A549 (cell line): Measurements from ENCODE around the gene MIA2. TPM values are rescaled to one million over a fixed set of nuclear protein-coding genes. Genes with fewer than 3 reads are reported as not detected.
A peak's percentile ranks its signal among the peaks of the same experiment; 100 is the strongest.

Experiments used
- ATAC-seq, 2 experiments: fragments of 200-7000 bp in 1 of 2; fragments of >200 bp in 1 of 2; cut with Nextera tagmentation in 1 of 2; cut with Tn5 transposase in 1 of 2; 3 replicates each; pipeline versions ENCODE4 v1.8.0 to v1.9.1; 2018 to 2020; ENCODE audit warnings: mild to moderate bottlenecking in 1 of 2, moderate library complexity in 1 of 2
- CTCF ChIA-PET: fragments of 300-600 bp; sonication (Branson Sonifier 250); formaldehyde crosslinking; extraction: SDS; loops from one replicate; lab custom pipeline; 2021; ENCODE audit warnings: antibody characterized with exemption, inconsistent platforms; lab: Yijun Ruan, JAX
- POLR2A ChIA-PET: fragments of 350-600 bp; formaldehyde crosslinking; extraction: SDS; loops from one replicate; lab custom pipeline; 2021; ENCODE audit warnings: antibody characterized with exemption, inconsistent platforms; lab: Yijun Ruan, JAX
- DNase-seq, 2 experiments: peaks; one replicate each; pipeline versions ENCODE4 v3.0.0 to v3.0.0-alpha.2; 2011 to 2016; ENCODE audit warnings: low read depth in 1 of 2, low spot score in 1 of 2
- FAIRE-seq: peaks from 2 replicates; lab custom pipeline; 2011; peaks lifted over from hg19 to GRCh38; lab: Jason Lieb, UNC
- H3K27ac ChIP-seq, 2 experiments: fragments of >200 bp; sonication (Bioruptor Twin); formaldehyde crosslinking; 3 replicates each; pipeline ENCODE4 v1.5.1; 2016 to 2017
- H3K4me1 ChIP-seq: fragments of >200 bp; sonication (Bioruptor Twin); formaldehyde crosslinking; 3 replicates; pipeline ENCODE4 v1.6.1; 2016
- H3K4me2 ChIP-seq: fragments of >200 bp; sonication (Bioruptor Twin); formaldehyde crosslinking; 3 replicates; pipeline ENCODE4 v1.6.1; 2016
- H3K4me3 ChIP-seq: fragments of >200 bp; sonication (Bioruptor Twin); formaldehyde crosslinking; 3 replicates; pipeline ENCODE4 v1.5.1; 2016
- H3K9me3 ChIP-seq: fragments of >200 bp; sonication (Bioruptor Twin); formaldehyde crosslinking; 3 replicates; pipeline ENCODE4 v1.6.1; 2016
- CBX2 ChIP-seq: fragments of 200-600 bp; sonication (generic); IDR thresholded peaks from 2 replicates; pipeline ENCODE4 v1.6.1; 2016; ENCODE audit warnings: low read depth, mild to moderate bottlenecking, borderline replicate concordance
- CEBPB ChIP-seq, 2 experiments: fragments of >200 bp in 1 of 2; sonication (Bioruptor Twin) in 1 of 2; formaldehyde crosslinking in 1 of 2; IDR thresholded peaks; 2 replicates each; pipeline ENCODE4 v1.6.1; 2012 to 2016
- CHD2 ChIP-seq: fragments of 150-350 bp; IDR thresholded peaks from 2 replicates; pipeline ENCODE4 v1.6.1; 2014; ENCODE audit warnings: low read length; ENCODE audit not compliant: partially characterized antibody
- EP300 ChIP-seq, 2 experiments: fragments of >200 bp; sonication (Bioruptor Twin); formaldehyde crosslinking; IDR thresholded peaks; 2 replicates in 1 of 2; 3 replicates in 1 of 2; pipeline ENCODE4 v1.6.1; 2016 to 2017
- ESRRA ChIP-seq: fragments of 150-350 bp; IDR thresholded peaks from 2 replicates; pipeline ENCODE4 v1.6.1; 2014; ENCODE audit warnings: mild to moderate bottlenecking, low read length, borderline replicate concordance
- FOSB ChIP-seq: fragments of 250-450 bp; sonication (Bioruptor Pico); IDR thresholded peaks from 2 replicates; pipeline ENCODE4 v1.5.0; 2020; ENCODE audit warnings: mild to moderate bottlenecking, moderate library complexity
- FOSL2 ChIP-seq, 2 experiments: fragments of 450-650 bp in 1 of 2; fragments of >200 bp in 1 of 2; sonication (Bioruptor Twin) in 1 of 2; formaldehyde crosslinking; IDR thresholded peaks; 2 replicates each; pipeline versions ENCODE4 v1.5.0 to v1.6.1; 2016 to 2020; ENCODE audit warnings: mild to moderate bottlenecking in 1 of 2, moderate library complexity in 1 of 2
- HOXB5 ChIP-seq: fragments of 250-450 bp; sonication (Bioruptor Pico); IDR thresholded peaks from 2 replicates; pipeline ENCODE4 v1.5.0; 2020; ENCODE audit warnings: mild to moderate bottlenecking, moderate library complexity
- KDM1A ChIP-seq: fragments of 200-600 bp; sonication (generic); IDR thresholded peaks from 2 replicates; pipeline ENCODE4 v1.6.1; 2016; ENCODE audit warnings: low read depth, mild to moderate bottlenecking
- KDM5A ChIP-seq: fragments of 200-600 bp; sonication (generic); IDR thresholded peaks from 2 replicates; pipeline ENCODE4 v1.6.1; 2016; ENCODE audit warnings: antibody characterized with exemption, mild to moderate bottlenecking
- MAFK ChIP-seq: fragments of 450-650 bp; IDR thresholded peaks from 2 replicates; pipeline ENCODE4 v1.6.1; 2014; ENCODE audit not compliant: partially characterized antibody
- MAZ ChIP-seq: fragments of 150-350 bp; IDR thresholded peaks from 2 replicates; pipeline ENCODE4 v1.6.1; 2014; ENCODE audit warnings: antibody characterized with exemption, low read depth, low read length, borderline replicate concordance
- NPAS2 ChIP-seq: fragments of 250-450 bp; sonication (Bioruptor Pico); IDR thresholded peaks from 2 replicates; pipeline ENCODE4 v1.8.0; 2022; ENCODE audit warnings: mild to moderate bottlenecking, moderate library complexity, borderline replicate concordance
- RFX5 ChIP-seq: fragments of 450-650 bp; IDR thresholded peaks from 2 replicates; pipeline ENCODE4 v1.7.1; 2014; ENCODE audit warnings: antibody characterized with exemption, mild to moderate bottlenecking, moderate library complexity
- TP53 ChIP-seq: fragments of 250-450 bp; sonication (Bioruptor Pico); IDR thresholded peaks from 2 replicates; pipeline ENCODE4 v1.5.0; 2021; ENCODE audit warnings: mild to moderate bottlenecking, moderate library complexity
- USF2 ChIP-seq: fragments of 450-650 bp; IDR thresholded peaks from 2 replicates; pipeline ENCODE4 v1.6.1; 2014; ENCODE audit warnings: antibody characterized with exemption
- ZFP36 ChIP-seq: fragments of 450-650 bp; IDR thresholded peaks from 2 replicates; pipeline ENCODE4 v1.6.1; 2014; ENCODE audit warnings: borderline replicate concordance; ENCODE audit not compliant: partially characterized antibody
- WGBS: methylation state at CpG from one replicate; pipeline ENCODE4 v1.1.6; 2017; ENCODE audit errors: missing lambda C conversion rate; 5-methylcytosine and 5-hydroxymethylcytosine counted together
- polyA plus RNA-seq, 4 experiments: library from polyadenylated mRNA; depleted of rRNA in 3 of 4; stranded (reverse); fragments of >200 nt; fragmentation: RNase III in 1 of 4; extraction: RNeasy Plus Mini Kit Qiagen cat#74134 plus additional on column Dnase treatment in 1 of 4; gene quantifications; 2 replicates in 3 of 4; 3 replicates in 1 of 4; pipeline ENCODE4 v1.2.3, GENCODE V29; 2011 to 2017
- TF ChIP-seq, protein P1 (sequence below): fragments of 200-600 bp; sonication (generic); IDR thresholded peaks from 2 replicates; pipeline ENCODE4 v1.6.1; 2016; ENCODE audit warnings: antibody characterized with exemption, mild to moderate bottlenecking, moderate library complexity
- TF ChIP-seq, protein P2 (sequence below): fragments of >200 bp; sonication (Bioruptor Twin); formaldehyde crosslinking; IDR thresholded peaks from 3 replicates; pipeline ENCODE4 v1.6.1; 2016

MIA2 gene
- polyA plus RNA-seq, 2 of the 4 experiments (the other 2 are of a cell fraction) = 25.4 to 73.9 TPM

GRCh38 chr14:39272918-39273317 is 39.2 kb downstream of the MIA2 start:
- Histone ChIP-seq H3K27ac (no peak overlapping the region), H3K4me2 (no peak overlapping the region), H3K4me3 (no peak overlapping the region), H3K4me1 (peaks cover 26% of the 10 kb centered on the region), H3K9me3 (no peaks in the 10 kb centered on the region)
- DNase-seq (no peak), FAIRE-seq (no peak), ATAC-seq (no peak)
- CTCF ChIA-PET = no interaction called here
- TF ChIP-seq USF2 (no peak), CHD2 (no peak), TP53 (CRISPR knock-in tag) (no peak), CBX2 (no peak), NPAS2 (CRISPR knock-in tag) (no peak), KDM5A (no peak), KDM1A (no peak), MAZ (no peak), HOXB5 (CRISPR knock-in tag) (no peak), FOSL2 (IDR thresholded peaks at IDR 0.05) (no peak), FOSL2 (CRISPR knock-in tag; IDR thresholded peaks at IDR 0.05) (no peak), ZFP36 (no peak), FOSB (no peak)
- TF ChIP-seq, protein P1, sequence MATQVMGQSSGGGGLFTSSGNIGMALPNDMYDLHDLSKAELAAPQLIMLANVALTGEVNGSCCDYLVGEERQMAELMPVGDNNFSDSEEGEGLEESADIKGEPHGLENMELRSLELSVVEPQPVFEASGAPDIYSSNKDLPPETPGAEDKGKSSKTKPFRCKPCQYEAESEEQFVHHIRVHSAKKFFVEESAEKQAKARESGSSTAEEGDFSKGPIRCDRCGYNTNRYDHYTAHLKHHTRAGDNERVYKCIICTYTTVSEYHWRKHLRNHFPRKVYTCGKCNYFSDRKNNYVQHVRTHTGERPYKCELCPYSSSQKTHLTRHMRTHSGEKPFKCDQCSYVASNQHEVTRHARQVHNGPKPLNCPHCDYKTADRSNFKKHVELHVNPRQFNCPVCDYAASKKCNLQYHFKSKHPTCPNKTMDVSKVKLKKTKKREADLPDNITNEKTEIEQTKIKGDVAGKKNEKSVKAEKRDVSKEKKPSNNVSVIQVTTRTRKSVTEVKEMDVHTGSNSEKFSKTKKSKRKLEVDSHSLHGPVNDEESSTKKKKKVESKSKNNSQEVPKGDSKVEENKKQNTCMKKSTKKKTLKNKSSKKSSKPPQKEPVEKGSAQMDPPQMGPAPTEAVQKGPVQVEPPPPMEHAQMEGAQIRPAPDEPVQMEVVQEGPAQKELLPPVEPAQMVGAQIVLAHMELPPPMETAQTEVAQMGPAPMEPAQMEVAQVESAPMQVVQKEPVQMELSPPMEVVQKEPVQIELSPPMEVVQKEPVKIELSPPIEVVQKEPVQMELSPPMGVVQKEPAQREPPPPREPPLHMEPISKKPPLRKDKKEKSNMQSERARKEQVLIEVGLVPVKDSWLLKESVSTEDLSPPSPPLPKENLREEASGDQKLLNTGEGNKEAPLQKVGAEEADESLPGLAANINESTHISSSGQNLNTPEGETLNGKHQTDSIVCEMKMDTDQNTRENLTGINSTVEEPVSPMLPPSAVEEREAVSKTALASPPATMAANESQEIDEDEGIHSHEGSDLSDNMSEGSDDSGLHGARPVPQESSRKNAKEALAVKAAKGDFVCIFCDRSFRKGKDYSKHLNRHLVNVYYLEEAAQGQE = no peak
- POLR2A ChIA-PET = no interaction called here
- 92% methylated on average over 1 of the region's 1 CpG for WGBS

DNA sequence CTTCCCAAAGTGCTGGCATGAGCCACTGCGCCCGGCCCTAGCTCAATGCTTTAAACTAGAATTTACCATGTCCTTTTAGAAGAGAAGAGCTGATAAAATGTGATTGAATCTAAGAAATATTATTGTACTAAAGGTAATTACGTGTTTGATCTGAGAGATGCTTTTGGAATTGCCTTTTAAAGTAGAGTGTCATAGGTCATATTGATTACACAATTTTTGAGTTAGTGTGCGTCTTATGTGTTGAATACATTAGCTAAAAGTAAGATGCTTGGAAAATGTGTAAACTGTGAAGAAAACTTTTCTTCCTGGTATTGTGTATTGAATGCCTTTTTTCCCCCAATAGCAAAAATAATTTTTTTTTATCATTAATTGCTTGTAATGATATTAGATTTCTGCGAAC is 41.7 kb downstream of the MIA2 start:
- CTCF ChIA-PET = interaction anchor here (1.5 kb wide), 1 partner anchor 105 kb away, joined by 5 read pairs; the partner anchor contains the start of gene TRAPPC6B

DNA sequence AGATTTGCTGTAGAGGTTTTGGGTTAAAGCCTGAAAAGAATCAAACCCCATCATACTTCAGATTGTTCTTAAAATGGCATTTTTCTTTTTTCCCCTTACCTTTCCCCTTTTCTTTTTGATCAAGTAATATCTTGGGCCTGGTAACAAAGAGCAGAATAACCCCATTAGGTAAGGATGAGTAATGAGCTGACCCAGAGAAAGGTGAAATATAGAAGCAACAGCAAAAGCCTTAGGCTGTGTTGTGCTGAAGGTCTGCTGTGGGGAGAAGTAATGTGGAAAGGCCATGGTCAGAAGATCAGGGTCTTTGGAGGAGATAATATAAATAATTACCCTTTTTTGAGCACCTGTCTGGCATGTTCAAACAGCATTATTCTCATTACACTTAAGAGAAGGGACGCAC is 42.3 kb downstream of the MIA2 start:
- H3K9me3 ChIP-seq = no peaks in the 10 kb centered on the region
- CTCF ChIA-PET = interaction anchor here (1.5 kb wide), 1 partner anchor 106 kb away, joined by 5 read pairs; the partner anchor contains the start of gene TRAPPC6B
- TF ChIP-seq, protein P2, sequence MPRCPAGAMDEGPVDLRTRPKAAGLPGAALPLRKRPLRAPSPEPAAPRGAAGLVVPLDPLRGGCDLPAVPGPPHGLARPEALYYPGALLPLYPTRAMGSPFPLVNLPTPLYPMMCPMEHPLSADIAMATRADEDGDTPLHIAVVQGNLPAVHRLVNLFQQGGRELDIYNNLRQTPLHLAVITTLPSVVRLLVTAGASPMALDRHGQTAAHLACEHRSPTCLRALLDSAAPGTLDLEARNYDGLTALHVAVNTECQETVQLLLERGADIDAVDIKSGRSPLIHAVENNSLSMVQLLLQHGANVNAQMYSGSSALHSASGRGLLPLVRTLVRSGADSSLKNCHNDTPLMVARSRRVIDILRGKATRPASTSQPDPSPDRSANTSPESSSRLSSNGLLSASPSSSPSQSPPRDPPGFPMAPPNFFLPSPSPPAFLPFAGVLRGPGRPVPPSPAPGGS = no peak
- TF ChIP-seq, all 56 proteins: peak for 0
- H3K4me1 ChIP-seq = 0 out of 3 replicates have a peak, but pooled peaks cover 8% of the 10 kb centered on the region
- ATAC-seq = peak in 1 of 2 experiments; percentile 39; a peak in 2 of 6 replicates
- no peak overlapping the region for H3K4me3 ChIP-seq
- 98% methylated on average over 1 of the region's 1 CpG for WGBS
- DNase-seq = no peak
- no peak overlapping the region for H3K27ac ChIP-seq
- no peak for FAIRE-seq
- no peak overlapping the region for H3K4me2 ChIP-seq
- POLR2A ChIA-PET = interaction anchor here (1.3 to 1.5 kb wide), 2 partner anchors 9 to 106 kb away, joined by 3 to 6 read pairs; partner anchors contain the start of gene TRAPPC6B

More for the DNA sequence above, 41.7 kb downstream of the MIA2 start:
- WGBS = 94% methylated on average over 5 of the region's 5 CpGs
- peaks cover 8% of the 10 kb centered on the region; the same call in 1 of the 3 replicates for H3K4me1 ChIP-seq
- H3K4me3 ChIP-seq = no peak overlapping the region
- DNase-seq = no peak
- ATAC-seq = no peak
- no peak overlapping the region for H3K27ac ChIP-seq
- FAIRE-seq = no peak
- POLR2A ChIA-PET = interaction anchor here (1.3 to 1.5 kb wide), 2 partner anchors 8 to 105 kb away, joined by 3 to 6 read pairs; partner anchors contain the start of gene TRAPPC6B
- TF ChIP-seq RFX5 = no peak
- no peak for TF ChIP-seq MAFK
- no peak for TF ChIP-seq TP53 (CRISPR knock-in tag)
- TF ChIP-seq EP300 (IDR thresholded peaks at IDR 0.05) = no peak
- 0 out of 4 replicates have a peak, but pooled peaks of 1 of the 2 experiments have one; percentile 5 for TF ChIP-seq CEBPB (IDR thresholded peaks at IDR 0.05)
- TF ChIP-seq MAZ = no peak
- TF ChIP-seq ESRRA = no peak
- no peaks in the 10 kb centered on the region for H3K9me3 ChIP-seq
- H3K4me2 ChIP-seq = no peak overlapping the region
